Calu3 (cell line): ENCODE measurements around the gene TRAPPC5. TPM values are rescaled to one million over a fixed set of nuclear protein-coding genes. Genes with fewer than 3 reads are reported as not detected.

Source experiments
- BruUV-seq: library from RNA; stranded (reverse); fragments of 400-500 nt; replicated peaks from 2 replicates; lab custom pipeline; 2021; lab: Mats Ljungman, UMichigan
- CTCF ChIA-PET: fragments of 300-600 bp; sonication (Branson Sonifier 250); formaldehyde crosslinking; loops from one replicate; lab custom pipeline; 2022; ENCODE audit warnings: antibody characterized with exemption; lab: Charles Lee
- DNase-seq: peaks from one replicate; pipeline ENCODE4 v3.0.0; 2022
- H3K27ac Mint-ChIP-seq: one replicate; pipeline ENCODE4 v1.8.0; 2022; ENCODE audit warnings: mixed read lengths; ENCODE audit not compliant: unreplicated experiment
- H3K27me3 Mint-ChIP-seq: one replicate; pipeline ENCODE4 v1.8.0; 2022; ENCODE audit warnings: mixed read lengths; ENCODE audit not compliant: unreplicated experiment
- H3K36me3 Mint-ChIP-seq: one replicate; pipeline ENCODE4 v1.8.0; 2022; ENCODE audit warnings: mild to moderate bottlenecking, moderate library complexity, mixed read lengths; ENCODE audit not compliant: insufficient read depth, unreplicated experiment
- H3K4me1 Mint-ChIP-seq: one replicate; pipeline ENCODE4 v1.8.0; 2022; ENCODE audit warnings: mild to moderate bottlenecking, low read depth, mixed read lengths; ENCODE audit not compliant: unreplicated experiment
- H3K4me3 Mint-ChIP-seq: one replicate; pipeline ENCODE4 v1.8.0; 2022; ENCODE audit warnings: mild to moderate bottlenecking, low read depth, moderate library complexity, mixed read lengths; ENCODE audit not compliant: unreplicated experiment
- H3K9me3 Mint-ChIP-seq: one replicate; pipeline ENCODE4 v1.8.0; 2022; ENCODE audit warnings: low read depth, mixed read lengths; ENCODE audit not compliant: unreplicated experiment
- CTCF ChIP-seq: fragments of 200-600 bp; IDR thresholded peaks from one replicate; pipeline ENCODE4 v1.8.0; 2022; ENCODE audit warnings: antibody characterized with exemption; ENCODE audit not compliant: unreplicated experiment
- intact Hi-C: fragments of 100-400 bp; cut with micrococcal nuclease; formaldehyde crosslinking; loops from one replicate; pipeline ENCODE4 v1.10.0; 2022; ENCODE audit not compliant: unreplicated experiment
- total RNA-seq: library from RNA; stranded (reverse); gene quantifications from 2 replicates; pipeline ENCODE4 v1.2.3, GENCODE V29; 2022

TRAPPC5 gene
- total RNA-seq, 1 experiment from 2014 or later = 82.4 TPM

- no peak overlapping the region for H3K27ac Mint-ChIP-seq
- H3K9me3 Mint-ChIP-seq = no peaks in the 10 kb centered on the region
- no peak for TF ChIP-seq CTCF
- H3K27me3 Mint-ChIP-seq = peaks cover 13% of the 10 kb centered on the region
- H3K4me3 Mint-ChIP-seq = no peak overlapping the region
- no peaks in the 10 kb centered on the region for H3K4me1 Mint-ChIP-seq
- peaks cover 2% of the 10 kb centered on the region for H3K36me3 Mint-ChIP-seq
- no TSS peak for BruUV-seq
- CTCF ChIA-PET = interaction anchor here (0.6 kb wide), 1 partner anchor 13 kb away, joined by 3 read pairs; no protein-coding TSS in a partner anchor
- intact Hi-C loops = no loop called here
- DNase-seq = no peak
These were observed 10.2 kb downstream of the TRAPPC5 start for GRCh38 chr19:7690779-7691258.

DNA sequence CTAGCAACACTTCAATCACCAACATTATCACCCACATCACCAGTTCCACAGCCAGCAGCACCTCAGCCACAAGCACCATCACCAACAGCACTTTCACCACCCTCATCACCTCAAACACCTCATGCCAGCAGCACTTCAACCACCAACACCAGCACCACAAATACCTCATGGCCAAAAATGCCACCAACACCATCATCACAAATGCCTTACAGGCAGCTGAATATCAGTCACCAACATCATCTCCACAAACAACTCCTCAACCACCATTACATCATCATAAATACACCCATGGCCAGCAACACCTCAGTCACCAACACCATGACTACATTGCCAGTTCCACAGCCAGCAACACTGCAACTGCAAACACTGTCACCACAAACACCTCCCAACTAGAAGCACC lies 10.9 kb downstream of the TRAPPC5 start:
- H3K4me3 Mint-ChIP-seq = no peak overlapping the region
- no peak for TF ChIP-seq CTCF
- H3K4me1 Mint-ChIP-seq = no peaks in the 10 kb centered on the region

GRCh38 chr19:7692417-7693088 lies 11.9 kb downstream of the TRAPPC5 start:
- DNase-seq = no peak
- Mint-ChIP-seq H3K4me3 (no peak overlapping the region), H3K9me3 (no peaks in the 10 kb centered on the region), H3K27ac (no peak overlapping the region), H3K4me1 (no peaks in the 10 kb centered on the region), H3K27me3 (peaks cover 16% of the 10 kb centered on the region), H3K36me3 (no peaks in the 10 kb centered on the region)
- no peak for TF ChIP-seq CTCF
- intact Hi-C loops = no loop called here
- BruUV-seq = no TSS peak
- CTCF ChIA-PET = no interaction called here

More for the DNA sequence above, 10.9 kb downstream of the TRAPPC5 start:
- no peaks in the 10 kb centered on the region for H3K9me3 Mint-ChIP-seq
- CTCF ChIA-PET = interaction anchor here (0.6 kb wide), 1 partner anchor 12 kb away, joined by 3 read pairs; no protein-coding TSS in a partner anchor
- H3K27ac Mint-ChIP-seq = no peak overlapping the region
- H3K36me3 Mint-ChIP-seq = no peaks in the 10 kb centered on the region
- intact Hi-C loops = no loop called here
- no peak for DNase-seq
- BruUV-seq = no TSS peak
- H3K27me3 Mint-ChIP-seq = peaks cover 11% of the 10 kb centered on the region

GRCh38 chr19:7694499-7694898 lies 13.9 kb downstream of the TRAPPC5 start:
- DNase-seq = no peak
- CTCF ChIA-PET = no interaction called here
- BruUV-seq = no TSS peak
- H3K27ac Mint-ChIP-seq = no peak overlapping the region
- peaks cover 35% of the 10 kb centered on the region for H3K27me3 Mint-ChIP-seq
- H3K36me3 Mint-ChIP-seq = no peaks in the 10 kb centered on the region
- no peak overlapping the region for H3K4me3 Mint-ChIP-seq
- H3K9me3 Mint-ChIP-seq = no peaks in the 10 kb centered on the region
- TF ChIP-seq CTCF = no peak
- H3K4me1 Mint-ChIP-seq = no peaks in the 10 kb centered on the region
- intact Hi-C loops = no loop called here
